ENCODE data around the gene GGACT. TPM values are rescaled to one million over a fixed set of nuclear protein-coding genes. Genes with fewer than 3 reads are reported as not detected.

GGACT gene
- total RNA-seq, 1 experiment from 2014 or later = 2.6 TPM

GRCh38 chr13:100517135-100517534, 71.5 kb downstream of the GGACT start:
- no peaks in the 10 kb centered on the region for H3K9me3 Mint-ChIP-seq (ENCODE audit: low read depth, unreplicated experiment)
- peak; percentile 12 for DNase-seq
- CTCF ChIA-PET = interaction anchor here (0.5 to 1.6 kb wide), 2 partner anchors 282 to 569 kb away, joined by 3 to 4 read pairs; no protein-coding TSS in a partner anchor
- no peaks in the 10 kb centered on the region for H3K36me3 Mint-ChIP-seq (ENCODE audit: insufficient read depth, unreplicated experiment)
- H3K27me3 Mint-ChIP-seq (ENCODE audit: unreplicated experiment) = no peaks in the 10 kb centered on the region
- intact Hi-C loops (cut with micrococcal nuclease; ENCODE audit: unreplicated experiment) = loop anchor here (5.0 to 10.0 kb wide), 2 partner anchors 280 to 862 kb away; no protein-coding TSS in a partner anchor
- no peaks in the 10 kb centered on the region for H3K4me1 Mint-ChIP-seq (ENCODE audit: low read depth, unreplicated experiment)
- TF ChIP-seq CTCF (IDR thresholded peaks at IDR 0.05; ENCODE audit: unreplicated experiment) = no peak
- peak overlapping the region; percentile 37 for H3K4me3 Mint-ChIP-seq (ENCODE audit: low read depth, unreplicated experiment)
- no peak overlapping the region for H3K27ac Mint-ChIP-seq (ENCODE audit: unreplicated experiment)
- no TSS peak for BruUV-seq (replicated peaks)

- intact Hi-C loops (cut with micrococcal nuclease; ENCODE audit: unreplicated experiment) = loop anchor here (2.0 to 10.0 kb wide), 4 partner anchors 73 to 861 kb away; no protein-coding TSS in a partner anchor
- Mint-ChIP-seq H3K36me3 (ENCODE audit: insufficient read depth, unreplicated experiment) (no peaks in the 10 kb centered on the region), H3K4me1 (ENCODE audit: low read depth, unreplicated experiment) (no peaks in the 10 kb centered on the region), H3K27me3 (ENCODE audit: unreplicated experiment) (no peaks in the 10 kb centered on the region), H3K4me3 (ENCODE audit: low read depth, unreplicated experiment) (no peak overlapping the region), H3K9me3 (ENCODE audit: low read depth, unreplicated experiment) (no peaks in the 10 kb centered on the region), H3K27ac (ENCODE audit: unreplicated experiment) (no peak overlapping the region)
- CTCF ChIA-PET = interaction anchor here (0.6 to 1.2 kb wide), 3 partner anchors 443 to 860 kb away, joined by 3 to 5 read pairs (median 3); no protein-coding TSS in a partner anchor
- BruUV-seq (replicated peaks) = no TSS peak
- TF ChIP-seq CTCF (IDR thresholded peaks at IDR 0.05; ENCODE audit: unreplicated experiment) = no peak
- no peak for DNase-seq
Measured at GRCh38 chr13:100515410-100515800, 73.2 kb downstream of the GGACT start.

GRCh38 chr13:100514788-100515409, 73.7 kb downstream of the GGACT start:
- Mint-ChIP-seq H3K9me3 (ENCODE audit: low read depth, unreplicated experiment) (no peaks in the 10 kb centered on the region), H3K27ac (ENCODE audit: unreplicated experiment) (no peak overlapping the region), H3K4me3 (ENCODE audit: low read depth, unreplicated experiment) (no peak overlapping the region), H3K27me3 (ENCODE audit: unreplicated experiment) (no peaks in the 10 kb centered on the region), H3K36me3 (ENCODE audit: insufficient read depth, unreplicated experiment) (no peaks in the 10 kb centered on the region), H3K4me1 (ENCODE audit: low read depth, unreplicated experiment) (no peaks in the 10 kb centered on the region)
- DNase-seq = peak; percentile 63
- intact Hi-C loops (cut with micrococcal nuclease; ENCODE audit: unreplicated experiment) = loop anchor here (2.0 to 10.0 kb wide), 4 partner anchors 72 to 860 kb away; no protein-coding TSS in a partner anchor
- TF ChIP-seq CTCF (IDR thresholded peaks at IDR 0.05; ENCODE audit: unreplicated experiment) = no peak
- no TSS peak for BruUV-seq (replicated peaks)
- CTCF ChIA-PET = interaction anchor here (0.6 to 1.3 kb wide), 4 partner anchors 151 to 859 kb away, joined by 3 to 5 read pairs (median 4); no protein-coding TSS in a partner anchor

- Mint-ChIP-seq H3K4me1 (ENCODE audit: low read depth, unreplicated experiment) (no peaks in the 10 kb centered on the region), H3K4me3 (ENCODE audit: low read depth, unreplicated experiment) (no peak overlapping the region), H3K36me3 (ENCODE audit: insufficient read depth, unreplicated experiment) (no peaks in the 10 kb centered on the region), H3K27ac (ENCODE audit: unreplicated experiment) (no peak overlapping the region), H3K9me3 (ENCODE audit: low read depth, unreplicated experiment) (no peaks in the 10 kb centered on the region), H3K27me3 (ENCODE audit: unreplicated experiment) (no peaks in the 10 kb centered on the region)
- DNase-seq = no peak
- no TSS peak for BruUV-seq (replicated peaks)
- intact Hi-C loops (cut with micrococcal nuclease; ENCODE audit: unreplicated experiment) = loop anchor here (2.0 to 10.0 kb wide), 3 partner anchors 71 to 859 kb away; no protein-coding TSS in a partner anchor
- no peak for TF ChIP-seq CTCF (IDR thresholded peaks at IDR 0.05; ENCODE audit: unreplicated experiment)
- CTCF ChIA-PET = interaction anchor here (1.2 to 1.3 kb wide), 2 partner anchors 150 to 858 kb away, joined by 3 to 4 read pairs; no protein-coding TSS in a partner anchor
Measured at GRCh38 chr13:100513987-100514670, 74.5 kb downstream of the GGACT start.

All from Calu3 (cell line).